Measurements from ENCODE around the gene HNRNPR. TPM values are rescaled to one million over a fixed set of nuclear protein-coding genes. Genes with fewer than 3 reads are reported as not detected.

Gene HNRNPR
- total RNA-seq: 100 to 1,000 TPM; 217 to 231 TPM

- H3K4me1 Mint-ChIP-seq (ENCODE audit: low read depth): peaks cover 34% of the 10 kb centered on the region
- peak within 1 kb of the TSS; percentile 94 for H3K27ac Mint-ChIP-seq
- H3K4me3 Mint-ChIP-seq: peak within 1 kb of the TSS; percentile 86
- POLR2A ChIA-PET: interaction anchor here (0.5 to 1.8 kb wide), 26 partner anchors 9 to 1156 kb away, joined by 3 to 38 read pairs (median 4); partner anchors contain the start of genes GALE, PNRC2, RPL11 and ZNF436
- CTCF ChIA-PET: interaction anchor here (0.7 to 1.9 kb wide), 12 partner anchors 9 to 347 kb away, joined by 3 to 19 read pairs (median 4); partner anchors contain the start of gene RPL11
- no peaks in the 10 kb centered on the region for H3K27me3 Mint-ChIP-seq (ENCODE audit: low read depth)
- DNase-seq (peak; percentile 100), ATAC-seq (peak; percentile 99)
- H3K36me3 Mint-ChIP-seq (ENCODE audit: low read depth): peaks cover 30% of the 10 kb centered on the region
- no peaks in the 10 kb centered on the region for H3K9me3 Mint-ChIP-seq (ENCODE audit: insufficient read depth)
Measured at GRCh38 chr1:23344111-23344986, at the start of gene HNRNPR. Gene HNRNPR, minus strand, starts transcription at chr1:23344284. Its CDS starts 3,276 bp downstream, at chr1:23341008.

GRCh38 chr1:23393706-23394105 is 49.6 kb upstream of the HNRNPR start:
- ATAC-seq (no peak), DNase-seq (no peak)
- Mint-ChIP-seq H3K4me1 (ENCODE audit: low read depth) (peaks cover 3% of the 10 kb centered on the region), H3K27ac (no peak overlapping the region), H3K27me3 (ENCODE audit: low read depth) (no peaks in the 10 kb centered on the region), H3K4me3 (no peak overlapping the region), H3K9me3 (ENCODE audit: insufficient read depth) (no peaks in the 10 kb centered on the region), H3K36me3 (ENCODE audit: low read depth) (peaks cover 2% of the 10 kb centered on the region)
- POLR2A ChIA-PET: interaction anchor here (1.9 kb wide), 1 partner anchor 49 kb away, joined by 4 read pairs; the partner anchor contains the start of gene HNRNPR
- CTCF ChIA-PET: interaction anchor here (3.8 kb wide), 1 partner anchor 10 kb away, joined by 22 read pairs; no protein-coding TSS in a partner anchor

GRCh38 chr1:23392125-23392855 is 48.2 kb upstream of the HNRNPR start:
- DNase-seq: no peak
- ChIA-PET CTCF (no interaction called here), POLR2A (no interaction called here)
- no peak for ATAC-seq
- H3K9me3 Mint-ChIP-seq (ENCODE audit: insufficient read depth): no peaks in the 10 kb centered on the region
- no peak overlapping the region for H3K27ac Mint-ChIP-seq
- no peak overlapping the region for H3K4me3 Mint-ChIP-seq
- H3K27me3 Mint-ChIP-seq (ENCODE audit: low read depth): no peaks in the 10 kb centered on the region
- H3K36me3 Mint-ChIP-seq (ENCODE audit: low read depth): peaks cover 2% of the 10 kb centered on the region
- H3K4me1 Mint-ChIP-seq (ENCODE audit: low read depth): peaks cover 3% of the 10 kb centered on the region

- ChIA-PET CTCF (interaction anchor here (0.5 to 5.3 kb wide), 3 partner anchors 14 to 109 kb away, joined by 3 to 21 read pairs (median 4); partner anchors contain the start of gene HNRNPR), POLR2A (interaction anchor here (0.7 kb wide), 1 partner anchor 168 kb away, joined by 3 read pairs; no protein-coding TSS in a partner anchor)
- ATAC-seq (no peak), DNase-seq (no peak)
- Mint-ChIP-seq H3K9me3 (ENCODE audit: insufficient read depth) (no peaks in the 10 kb centered on the region), H3K27ac (no peak overlapping the region), H3K4me3 (no peak overlapping the region), H3K36me3 (ENCODE audit: low read depth) (no peaks in the 10 kb centered on the region), H3K4me1 (ENCODE audit: low read depth) (no peaks in the 10 kb centered on the region), H3K27me3 (ENCODE audit: low read depth) (no peaks in the 10 kb centered on the region)
Measured at GRCh38 chr1:23389837-23390321, 45.8 kb upstream of the HNRNPR start.

GRCh38 chr1:23387494-23387893 is 43.4 kb upstream of the HNRNPR start:
- ChIA-PET CTCF (interaction anchor here (5.3 kb wide), 1 partner anchor 16 kb away, joined by 21 read pairs; no protein-coding TSS in a partner anchor), POLR2A (no interaction called here)
- Mint-ChIP-seq H3K9me3 (ENCODE audit: insufficient read depth) (no peaks in the 10 kb centered on the region), H3K27me3 (ENCODE audit: low read depth) (no peaks in the 10 kb centered on the region), H3K4me3 (no peak overlapping the region), H3K27ac (no peak overlapping the region), H3K4me1 (ENCODE audit: low read depth) (no peaks in the 10 kb centered on the region), H3K36me3 (ENCODE audit: low read depth) (no peaks in the 10 kb centered on the region)
- DNase-seq: no peak
- no peak for ATAC-seq

GRCh38 chr1:23385119-23385621 is 41.1 kb upstream of the HNRNPR start:
- ATAC-seq (no peak), DNase-seq (no peak)
- no peaks in the 10 kb centered on the region for H3K4me1 Mint-ChIP-seq (ENCODE audit: low read depth)
- CTCF ChIA-PET: interaction anchor here (1.1 kb wide), 1 partner anchor 19 kb away, joined by 5 read pairs; no protein-coding TSS in a partner anchor
- no peak overlapping the region for H3K4me3 Mint-ChIP-seq
- no peaks in the 10 kb centered on the region for H3K27me3 Mint-ChIP-seq (ENCODE audit: low read depth)
- H3K27ac Mint-ChIP-seq: no peak overlapping the region
- no peaks in the 10 kb centered on the region for H3K36me3 Mint-ChIP-seq (ENCODE audit: low read depth)
- H3K9me3 Mint-ChIP-seq (ENCODE audit: insufficient read depth): no peaks in the 10 kb centered on the region
- POLR2A ChIA-PET: no interaction called here

- H3K4me3 Mint-ChIP-seq: no peak overlapping the region
- no peaks in the 10 kb centered on the region for H3K36me3 Mint-ChIP-seq (ENCODE audit: low read depth)
- H3K27me3 Mint-ChIP-seq (ENCODE audit: low read depth): no peaks in the 10 kb centered on the region
- H3K4me1 Mint-ChIP-seq (ENCODE audit: low read depth): no peaks in the 10 kb centered on the region
- ATAC-seq (no peak), DNase-seq (no peak)
- ChIA-PET CTCF (interaction anchor here (1.1 kb wide), 1 partner anchor 20 kb away, joined by 5 read pairs; no protein-coding TSS in a partner anchor), POLR2A (no interaction called here)
- no peak overlapping the region for H3K27ac Mint-ChIP-seq
- H3K9me3 Mint-ChIP-seq (ENCODE audit: insufficient read depth): no peaks in the 10 kb centered on the region
Measured at GRCh38 chr1:23384312-23385058, 40.4 kb upstream of the HNRNPR start.

GRCh38 chr1:23383577-23384311 is 39.7 kb upstream of the HNRNPR start:
- H3K36me3 Mint-ChIP-seq (ENCODE audit: low read depth): no peaks in the 10 kb centered on the region
- ATAC-seq: no peak
- ChIA-PET CTCF (no interaction called here), POLR2A (no interaction called here)
- DNase-seq: no peak
- H3K4me1 Mint-ChIP-seq (ENCODE audit: low read depth): no peaks in the 10 kb centered on the region
- no peak overlapping the region for H3K4me3 Mint-ChIP-seq
- H3K27ac Mint-ChIP-seq: no peak overlapping the region
- H3K9me3 Mint-ChIP-seq (ENCODE audit: insufficient read depth): no peaks in the 10 kb centered on the region
- H3K27me3 Mint-ChIP-seq (ENCODE audit: low read depth): no peaks in the 10 kb centered on the region

- no peak overlapping the region for H3K27ac Mint-ChIP-seq
- ATAC-seq: no peak
- ChIA-PET CTCF (no interaction called here), POLR2A (no interaction called here)
- no peaks in the 10 kb centered on the region for H3K9me3 Mint-ChIP-seq (ENCODE audit: insufficient read depth)
- H3K36me3 Mint-ChIP-seq (ENCODE audit: low read depth): no peaks in the 10 kb centered on the region
- H3K4me1 Mint-ChIP-seq (ENCODE audit: low read depth): no peaks in the 10 kb centered on the region
- DNase-seq: no peak
- no peaks in the 10 kb centered on the region for H3K27me3 Mint-ChIP-seq (ENCODE audit: low read depth)
- no peak overlapping the region for H3K4me3 Mint-ChIP-seq
Measured at GRCh38 chr1:23381233-23381885, 37.3 kb upstream of the HNRNPR start.

GRCh38 chr1:23380719-23381118 is 36.6 kb upstream of the HNRNPR start:
- CTCF ChIA-PET: no interaction called here
- no peak overlapping the region for H3K4me3 Mint-ChIP-seq
- POLR2A ChIA-PET: no interaction called here

More at GRCh38 chr1:23380719-23381118, 36.6 kb upstream of the HNRNPR start:
- Mint-ChIP-seq H3K36me3 (ENCODE audit: low read depth) (no peaks in the 10 kb centered on the region), H3K27ac (no peak overlapping the region), H3K27me3 (ENCODE audit: low read depth) (no peaks in the 10 kb centered on the region), H3K4me1 (ENCODE audit: low read depth) (no peaks in the 10 kb centered on the region), H3K9me3 (ENCODE audit: insufficient read depth) (no peaks in the 10 kb centered on the region)
- no peak for ATAC-seq
- DNase-seq: no peak
